Activated CD8-positive, alpha-beta memory T cell treated with anti-CD3 and anti-CD28 coated beads, Interleukin-2, amount 50 U/mL, for 24 hours (primary cell): ENCODE data around the gene LYSMD2.

Experiments used
- DNase-seq: peaks from one replicate; pipeline ENCODE4 v3.0.0-alpha.2; 2020; ENCODE audit errors: extremely low read depth

The LYSMD2 gene

GRCh38 chr15:51751697-51752683 is 14.5 kb upstream of the LYSMD2 start:
- DNase-seq: no peak

GRCh38 chr15:51750792-51751696 is 13.6 kb upstream of the LYSMD2 start, which contains the start of gene TMOD2:
TSS of gene TMOD2 (plus strand) at chr15:51751597. CDS start at chr15:51766442, 14,845 bp downstream.
- no peak for DNase-seq

GRCh38 chr15:51750186-51750585 is 12.7 kb upstream of the LYSMD2 start:
- DNase-seq: no peak

GRCh38 chr15:51749307-51749706 is 11.9 kb upstream of the LYSMD2 start:
- DNase-seq: no peak

GRCh38 chr15:51739061-51739712 is 1.7 kb upstream of the LYSMD2 start:
- DNase-seq: no peak

- DNase-seq: no peak
Observed at GRCh38 chr15:51738553-51738952, 1.1 kb upstream of the LYSMD2 start.

- no peak for DNase-seq
Observed at GRCh38 chr15:51736751-51737521, 519 bp downstream of the LYSMD2 start.

- no peak for DNase-seq
Observed at GRCh38 chr15:51736069-51736468, 1.4 kb downstream of the LYSMD2 start.

- DNase-seq: no peak
Observed at GRCh38 chr15:51735228-51736010, 2.0 kb downstream of the LYSMD2 start.

GRCh38 chr15:51732646-51733045 is 4.8 kb downstream of the LYSMD2 start:
- no peak for DNase-seq

- no peak for DNase-seq
Observed at GRCh38 chr15:51731549-51732267, 5.7 kb downstream of the LYSMD2 start.

GRCh38 chr15:51727141-51727897 is 10.1 kb downstream of the LYSMD2 start:
- DNase-seq: no peak

GRCh38 chr15:51726302-51727073 is 11.0 kb downstream of the LYSMD2 start:
- no peak for DNase-seq

- no peak for DNase-seq
Observed at GRCh38 chr15:51724673-51725072, 12.8 kb downstream of the LYSMD2 start.

GRCh38 chr15:51724199-51724598 is 13.3 kb downstream of the LYSMD2 start:
- DNase-seq: no peak

- no peak for DNase-seq
Observed at GRCh38 chr15:51721199-51721960, 16.1 kb downstream of the LYSMD2 start.
